Stimulated activated CD8-positive, alpha-beta memory T cell treated with anti-CD3 and anti-CD28 coated beads, Interleukin-15, amount 100 ng/mL, for 24 hours (primary cell): ENCODE data around the gene CDCA8.
"Not testable (repeated sequence)": the region's sequence is repeated elsewhere in the genome, so short reads cannot be mapped to it uniquely, and the experiment has no call there.

Source experiments
- DNase-seq: peaks from one replicate; pipeline ENCODE4 v3.0.0-alpha.2; 2020; ENCODE audit warnings: low read depth

Gene CDCA8

DNA sequence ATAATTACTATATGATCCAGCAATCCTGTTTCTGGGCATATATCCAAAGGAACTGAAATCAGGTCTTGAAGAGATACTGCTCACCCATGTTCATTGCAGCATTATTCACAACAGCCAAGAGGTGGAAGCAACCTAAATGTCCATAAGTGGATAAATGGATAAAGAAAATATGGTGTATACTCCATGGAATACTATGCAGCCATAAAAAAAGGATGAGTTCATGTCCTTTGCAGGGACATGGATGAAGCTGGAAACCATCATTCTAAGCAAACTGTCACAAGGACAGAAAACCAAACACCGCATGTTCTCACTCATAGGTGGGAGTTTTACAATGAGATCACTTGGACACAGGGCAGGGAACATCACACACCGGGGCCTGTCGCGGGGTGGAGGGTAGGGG lies 46.3 kb downstream of the CDCA8 start:
- not testable (repeated sequence) for DNase-seq

DNA sequence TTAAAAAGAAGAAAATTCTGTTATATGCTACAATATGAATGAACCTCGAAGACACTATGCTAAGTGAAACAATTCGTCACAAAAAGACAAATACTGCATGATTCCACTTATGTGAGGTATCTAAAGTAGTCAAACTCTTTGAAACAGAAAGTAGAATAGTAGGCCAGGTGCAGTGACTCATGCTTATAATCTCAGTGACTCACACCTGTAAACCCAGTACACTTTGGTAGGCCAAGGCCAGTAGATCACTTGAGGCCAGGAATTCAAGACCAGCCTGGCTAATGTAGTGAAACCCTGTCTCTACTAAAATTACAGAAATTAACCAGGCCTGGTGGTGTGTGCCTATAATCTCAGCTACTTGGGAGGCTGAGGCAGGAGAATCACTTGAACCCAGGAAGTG lies 46.9 kb downstream of the CDCA8 start:
- no peak for DNase-seq

DNA sequence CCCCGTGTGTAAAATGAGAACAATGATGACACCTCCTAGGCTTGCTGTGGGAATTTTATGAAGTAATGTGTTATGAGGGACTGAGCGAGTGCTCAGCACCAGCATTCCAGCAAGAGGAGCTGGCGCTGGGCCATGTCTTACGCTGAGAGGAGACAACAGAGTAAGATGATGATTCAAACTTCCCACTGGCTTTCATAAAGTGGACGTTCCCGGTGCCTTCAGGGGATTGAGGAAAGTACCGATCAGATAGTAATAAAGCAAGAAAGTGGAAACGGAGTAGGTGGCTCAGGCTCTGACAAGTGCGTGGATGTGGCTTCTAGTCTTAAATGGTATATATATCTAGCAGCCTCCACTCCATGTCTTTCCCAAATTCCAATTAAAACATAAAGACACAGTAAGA lies 48.8 kb downstream of the CDCA8 start:
- no peak for DNase-seq

DNA sequence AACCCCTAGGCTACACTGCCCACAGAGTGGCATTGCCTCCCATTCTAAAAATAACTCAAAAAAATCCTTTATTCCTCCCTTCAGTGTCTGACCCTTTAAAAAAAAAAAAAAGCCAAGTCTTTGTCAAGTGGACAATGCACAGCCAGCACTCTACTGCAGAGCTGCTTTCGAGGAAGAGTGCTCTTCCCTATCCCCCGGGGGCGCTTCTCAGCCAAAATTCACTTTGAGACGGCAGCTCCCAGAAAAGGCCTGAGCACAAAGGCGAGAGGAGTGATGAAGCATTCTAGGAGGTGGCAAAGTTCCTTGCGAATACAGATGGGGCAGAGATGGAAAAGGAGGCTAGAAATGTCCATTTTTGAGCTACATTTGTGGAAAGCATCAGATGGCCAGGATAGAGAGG lies 49.3 kb downstream of the CDCA8 start:
- DNase-seq: no peak

DNA sequence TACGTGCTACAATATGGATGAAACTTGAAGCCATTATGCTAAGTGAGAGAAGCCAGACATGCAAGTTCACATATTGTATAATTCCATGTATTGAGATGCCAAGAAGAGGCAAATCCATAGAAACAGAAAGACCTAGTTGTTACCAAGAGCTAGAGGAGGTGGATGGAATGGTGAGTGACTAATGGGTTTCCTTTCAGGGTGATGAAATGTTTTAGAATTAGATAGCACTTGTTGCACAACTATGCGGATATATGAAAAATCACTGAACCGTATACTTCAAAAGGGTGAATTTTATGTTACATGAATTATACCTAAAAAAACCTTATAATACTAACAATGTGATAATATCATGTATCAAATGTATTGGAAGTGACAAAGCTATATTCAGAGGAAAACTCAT lies 54.5 kb downstream of the CDCA8 start:
- no peak for DNase-seq

DNA sequence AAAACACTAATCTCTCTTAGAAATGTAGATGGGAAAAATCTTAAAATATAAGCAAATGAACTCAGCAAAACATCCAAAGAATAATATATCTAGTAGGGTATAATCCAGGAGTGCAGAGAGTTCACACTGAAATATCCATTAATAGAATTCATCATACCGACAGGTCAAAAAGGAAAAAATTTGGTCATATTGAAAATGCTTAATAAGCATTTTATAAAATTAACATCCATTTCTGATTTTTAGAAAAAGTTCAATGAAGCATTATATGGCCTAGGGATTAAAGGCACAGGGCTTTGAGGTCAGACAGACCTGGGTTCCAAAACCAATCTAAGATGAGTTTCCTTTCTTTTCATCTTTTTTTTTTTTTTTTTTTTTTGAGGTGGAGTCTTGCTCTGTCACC lies 56.2 kb downstream of the CDCA8 start:
- DNase-seq: no peak

DNA sequence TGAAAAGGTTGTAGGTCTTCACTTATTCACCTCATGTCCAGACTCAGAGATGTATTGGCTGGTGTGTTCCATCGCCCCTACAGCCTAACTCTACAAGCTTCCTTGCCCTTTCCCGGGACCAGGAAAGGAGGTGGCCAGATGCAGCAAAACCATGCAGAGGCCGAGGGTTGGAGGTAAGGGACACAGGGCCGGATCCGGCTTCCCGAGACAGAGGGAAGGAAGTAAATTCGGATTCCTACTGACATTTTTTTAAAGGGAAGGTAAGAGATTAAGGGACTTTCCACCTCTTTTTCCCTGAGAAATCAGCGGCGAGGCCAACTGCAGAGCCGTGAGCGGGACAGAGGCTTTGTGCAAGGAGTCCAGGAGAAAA lies 59.9 kb downstream of the CDCA8 start:
- DNase-seq: no peak

DNA sequence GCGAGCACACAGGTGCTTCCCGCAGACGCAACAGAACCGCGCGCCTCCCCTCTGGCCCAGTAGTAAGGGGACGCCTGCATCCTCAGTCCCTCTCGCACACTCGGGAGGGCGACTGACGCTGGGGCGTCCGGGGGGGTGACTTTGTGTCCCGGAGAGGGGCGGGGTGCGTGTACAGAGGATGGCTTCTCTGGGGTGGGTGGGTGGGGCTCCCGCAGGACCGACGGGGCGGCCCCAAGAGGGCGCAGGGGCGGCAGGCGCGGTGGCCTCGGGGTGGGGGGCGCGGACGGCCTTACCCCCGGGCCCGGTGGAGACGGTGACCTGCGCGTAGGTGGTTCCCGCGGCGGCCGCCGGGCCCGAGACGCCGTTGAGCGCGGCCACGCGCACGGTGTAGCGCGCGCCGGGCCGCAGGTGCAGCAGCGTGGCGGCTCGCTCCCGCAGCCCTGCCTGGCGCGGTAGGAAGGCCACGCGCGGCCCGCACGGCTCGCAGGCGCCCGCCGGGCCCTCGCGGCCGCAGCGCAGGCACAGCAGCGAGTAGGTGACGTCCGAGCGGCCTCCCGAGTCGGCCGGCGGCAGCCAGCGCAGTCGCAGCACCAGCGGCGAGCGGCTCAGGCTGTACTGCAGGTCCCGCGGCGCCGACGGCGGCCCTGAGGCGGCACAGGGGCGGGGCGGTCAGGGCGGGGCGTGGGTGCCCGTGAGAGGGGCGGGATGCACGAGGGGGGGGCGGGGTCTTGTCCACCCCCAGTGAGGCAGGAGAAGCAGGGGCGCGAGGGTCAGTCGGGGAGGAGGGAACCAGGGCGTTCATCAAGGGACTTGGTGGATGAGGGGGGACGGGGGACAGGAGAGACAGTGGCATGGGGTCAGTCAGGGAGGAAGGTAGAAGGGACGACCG lies 60.5 kb downstream of the CDCA8 start:
- no peak for DNase-seq

DNA sequence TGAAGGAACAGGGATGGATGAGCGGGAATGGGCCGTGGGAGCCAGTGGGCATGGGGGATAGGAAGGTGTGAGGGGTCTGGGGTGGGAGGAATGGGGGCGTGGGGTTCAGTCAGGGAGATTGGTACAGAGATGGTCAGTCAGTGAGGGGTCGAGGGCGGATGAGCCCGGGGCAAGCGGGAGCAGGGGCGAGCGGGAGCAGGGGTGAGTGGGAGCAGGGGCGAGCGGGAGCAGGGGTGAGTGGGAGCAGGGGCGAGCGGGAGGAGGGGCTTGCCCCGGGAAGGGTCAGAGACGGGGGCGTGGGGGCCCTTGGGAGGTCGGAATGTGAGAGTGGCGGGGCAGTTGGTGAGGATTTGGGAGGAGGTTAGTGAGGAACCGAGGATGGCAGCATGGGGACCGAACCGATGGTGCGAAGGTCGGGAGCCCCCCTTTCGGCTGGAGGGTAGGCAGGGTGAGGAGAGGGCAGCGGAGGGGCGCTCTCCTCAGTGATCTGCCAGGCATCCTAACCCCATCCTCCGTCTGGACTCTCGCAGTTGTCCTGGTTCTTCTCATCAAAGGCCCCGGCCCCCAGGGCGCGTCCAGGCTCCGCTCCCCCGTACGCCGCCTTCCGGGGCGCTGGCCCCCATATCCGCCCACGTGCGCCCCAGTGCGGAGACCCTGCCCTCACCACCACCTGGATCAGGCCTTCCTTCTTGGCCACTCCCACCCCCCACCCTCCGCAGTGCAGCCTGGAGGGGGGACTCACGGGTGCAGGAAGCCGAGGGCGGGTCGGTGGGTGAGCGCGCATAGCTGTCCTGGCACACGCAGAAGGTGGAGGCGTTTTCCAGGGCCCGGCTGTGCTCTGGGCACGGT lies 61.4 kb downstream of the CDCA8 start:
- DNase-seq: no peak

DNA sequence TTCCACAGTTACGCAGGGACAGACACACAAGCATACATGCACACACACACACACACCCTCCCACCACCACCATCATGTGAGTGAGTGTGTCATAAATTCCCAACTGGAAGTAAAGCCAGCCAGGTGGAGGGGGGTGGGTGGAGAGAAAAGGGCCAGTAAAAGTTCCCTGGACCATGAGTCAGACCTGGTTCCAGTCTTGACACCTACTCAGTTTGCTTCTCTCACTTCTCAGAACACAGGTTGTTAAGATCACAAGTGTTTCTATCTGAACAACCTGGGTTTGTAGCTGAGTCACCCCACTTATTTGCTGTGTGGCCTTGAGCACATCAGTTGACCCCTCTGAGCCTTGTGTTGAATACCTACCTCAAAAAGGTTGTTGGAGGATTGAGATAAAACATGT lies 63.0 kb downstream of the CDCA8 start:
- DNase-seq: no peak

DNA sequence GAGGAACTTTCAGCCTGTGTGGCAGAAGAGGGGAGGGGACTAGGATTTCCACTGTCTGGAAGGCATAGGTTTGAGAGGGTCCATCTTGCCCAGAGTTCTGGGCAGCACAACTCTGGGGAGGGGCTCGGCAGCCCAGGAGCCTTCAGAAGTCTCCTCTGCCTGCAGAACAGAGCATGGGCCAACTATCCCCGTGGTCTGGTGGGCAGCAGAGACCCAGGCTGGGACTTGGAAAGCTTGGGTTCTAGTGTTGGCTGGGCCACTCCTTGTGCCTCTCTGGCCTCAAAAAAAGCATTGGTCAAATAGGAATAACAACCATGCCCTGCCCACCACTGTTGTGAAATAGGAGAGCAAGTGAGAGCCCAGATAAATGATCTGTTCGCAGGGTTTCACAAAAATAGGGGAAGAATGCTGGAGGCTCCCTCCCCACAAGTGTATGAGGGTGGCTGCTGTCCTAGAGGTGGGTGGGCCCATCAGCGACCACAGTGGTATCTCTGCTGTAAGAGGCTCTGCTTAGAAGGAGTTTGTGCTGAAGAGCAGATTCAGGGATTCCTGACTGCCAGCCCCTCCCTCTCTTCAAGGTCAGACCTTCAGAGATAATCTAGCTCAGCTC lies 63.7 kb downstream of the CDCA8 start:
- DNase-seq: no peak
